GM12878 (cell line): ENCODE results near the gene MTHFS. TPM values are rescaled to one million over a fixed set of nuclear protein-coding genes. Genes with fewer than 3 reads are reported as not detected.

Source experiments
- ASH2L ChIP-seq: fragments of 300-600, 200-600 bp; sonication (generic); IDR thresholded peaks from 2 replicates; pipeline ENCODE4 v1.6.1; 2017; ENCODE audit warnings: low read depth, mild to moderate bottlenecking, borderline replicate concordance
- ATF3 ChIP-seq: IDR thresholded peaks from 2 replicates; pipeline ENCODE4 v1.6.1; 2011; ENCODE audit warnings: low read depth, mild to moderate bottlenecking, low read length, moderate library complexity, borderline replicate concordance; ENCODE audit errors: extremely low read depth
- CBX3 ChIP-seq: fragments of 200-600 bp; sonication (generic); IDR thresholded peaks from 2 replicates; pipeline ENCODE4 v1.6.1; 2016; ENCODE audit warnings: low read depth, borderline replicate concordance
- CBX5 ChIP-seq: sonication (generic); IDR thresholded peaks from 2 replicates; pipeline ENCODE4 v1.6.1; 2016; ENCODE audit warnings: low read depth, moderate library complexity, mild to moderate bottlenecking, inconsistent platforms
- E2F4 ChIP-seq: IDR thresholded peaks from 2 replicates; pipeline ENCODE4 v1.6.1; 2012; ENCODE audit warnings: low read depth, low read length, improper control_type of control experiment
- ELK1 ChIP-seq: IDR thresholded peaks from 2 replicates; pipeline ENCODE4 v1.6.1; 2012; ENCODE audit warnings: low read depth, low read length, improper control_type of control experiment
- HSF1 ChIP-seq: fragments of 150-350 bp; IDR thresholded peaks from 2 replicates; pipeline ENCODE4 v1.6.1; 2014; ENCODE audit warnings: mild to moderate bottlenecking, low read depth, low read length
- KAT2A ChIP-seq: conservative IDR thresholded peaks from 2 replicates; pipeline ENCODE4 v1.6.1; 2011; ENCODE audit warnings: low read depth, low read length; ENCODE audit not compliant: control insufficient read depth
- KDM1A ChIP-seq: fragments of 200-600 bp; sonication (generic); IDR thresholded peaks from 2 replicates; pipeline ENCODE4 v1.6.1; 2016; ENCODE audit warnings: borderline replicate concordance
- MAX ChIP-seq: IDR thresholded peaks from 2 replicates; pipeline ENCODE4 v1.6.1; 2012; ENCODE audit warnings: low read depth, low read length, improper control_type of control experiment
- MEF2A ChIP-seq: IDR thresholded peaks from 2 replicates; pipeline ENCODE4 v1.6.1; 2011; ENCODE audit warnings: low read depth, mild to moderate bottlenecking, low read length, moderate library complexity; ENCODE audit not compliant: insufficient read depth
- MTA2 ChIP-seq: fragments of 450-650 bp; IDR thresholded peaks from 2 replicates; pipeline ENCODE4 v1.6.1; 2016; ENCODE audit warnings: low read depth, mild to moderate bottlenecking, moderate library complexity
- MTA3 ChIP-seq: IDR thresholded peaks from 2 replicates; pipeline ENCODE4 v1.6.1; 2012; ENCODE audit warnings: low read length, inconsistent platforms, borderline replicate concordance
- NBN ChIP-seq: fragments of 450-650 bp; IDR thresholded peaks from 2 replicates; pipeline ENCODE4 v1.6.1; 2016
- POLR2AphosphoS2 ChIP-seq: IDR thresholded peaks from 2 replicates; pipeline ENCODE4 v1.6.1; 2011; ENCODE audit warnings: low read depth, mild to moderate bottlenecking, low read length, improper control_type of control experiment, moderate library complexity
- RAD21 ChIP-seq: IDR thresholded peaks from 2 replicates; pipeline ENCODE4 v1.6.1; 2011; ENCODE audit warnings: mild to moderate bottlenecking, low read depth, low read length, moderate library complexity; ENCODE audit not compliant: insufficient read depth
- RBBP5 ChIP-seq: fragments of 200-600 bp; sonication (generic); conservative IDR thresholded peaks from 2 replicates; pipeline ENCODE4 v1.6.1; 2016
- RCOR1 ChIP-seq: conservative IDR thresholded peaks from 2 replicates; pipeline ENCODE4 v1.6.1; 2012; ENCODE audit warnings: low read depth, low read length, improper control_type of control experiment
- SP1 ChIP-seq: IDR thresholded peaks from one replicate; pipeline ENCODE4 v1.6.1; 2011; ENCODE audit warnings: low read depth, low read length
- TBL1XR1 ChIP-seq: IDR thresholded peaks from 2 replicates; pipeline ENCODE4 v1.6.1; 2012; ENCODE audit warnings: low read depth, low read length, improper control_type of control experiment
- USF2 ChIP-seq: IDR thresholded peaks from 2 replicates; pipeline ENCODE4 v1.6.1; 2011; ENCODE audit warnings: low read depth, low read length, improper control_type of control experiment, borderline replicate concordance
- ZSCAN29 ChIP-seq: fragments of 450-650 bp; IDR thresholded peaks from 2 replicates; pipeline ENCODE4 v1.6.1; 2017; ENCODE audit warnings: mild to moderate bottlenecking, moderate library complexity
- polyA plus RNA-seq, 11 experiments: library from polyadenylated mRNA; depleted of rRNA in 4 of 11; unstranded in 6 of 11; stranded (reverse) in 5 of 11; fragments of >200 nt; fragmentation: Nextera tagmentation in 4 of 11; fragmentation: Illumina TruSeq in 1 of 11; extraction: Ambion mirVana in 4 of 11; extraction: Trizol in 1 of 11; gene quantifications; 1 replicate in 1 of 11; 2 replicates in 10 of 11; pipeline versions ENCODE4 v1.2.1 to v1.2.3, GENCODE V29; 2011 to 2016; ENCODE audit warnings: inconsistent platforms in 2 of 11, missing spikeins in 2 of 11, low read depth in 1 of 11
- total RNA-seq, 4 experiments: library from RNA; depleted of rRNA in 3 of 4; stranded (reverse); fragments of >200 nt in 3 of 4; fragmentation: Illumina TruSeq in 1 of 4; extraction: Trizol in 1 of 4; gene quantifications; 2 replicates each; pipeline versions ENCODE4 v1.2.1 to v1.2.3, GENCODE V29; 2013 to 2021

MTHFS gene
- total and polyA plus RNA-seq, 10 of the 15 experiments (the other 5 are each of a cell fraction or from before 2014, with no cell fraction given): 14.0 to 81.9 (median 31.8) TPM

- TF ChIP-seq ASH2L (no peak; the same call in 1 of the 2 replicates), MTA2 (0 out of 2 replicates have a peak, but pooled peaks have one; percentile 6), MEF2A (no peak), SP1 (no peak), MTA3 (no peak), ELK1 (no peak), RAD21 (peak; percentile 57), HSF1 (no peak), NBN (no peak), POLR2AphosphoS2 (0 out of 2 replicates have a peak, but pooled peaks have one; percentile 70), CBX3 (no peak), KDM1A (no peak), ATF3 (no peak), ZSCAN29 (peak; percentile 8; the same call in 1 of the 2 replicates), RBBP5 (no peak), E2F4 (no peak), KAT2A (no peak), MAX (no peak; the same call in 1 of the 2 replicates), CBX5 (no peak; the same call in 1 of the 2 replicates), RCOR1 (0 out of 2 replicates have a peak, but pooled peaks have one; percentile 72), TBL1XR1 (no peak), USF2 (no peak)
These were observed at the start of gene MTHFS (continued) for GRCh38 chr15:79896634-79897379.
